Transverse colon (tissue), 4 donors: ENCODE results near the gene IGFBP7. TPM values are rescaled to one million over a fixed set of nuclear protein-coding genes. Genes with fewer than 3 reads are reported as not detected.
A peak's percentile ranks its signal among the peaks of the same experiment; 100 is the strongest.

Source experiments
- DNase-seq: peaks from one replicate; pipeline ENCODE4 v3.0.0-alpha.2; 2019
- H3K27ac ChIP-seq, 4 donors: fragments of 200-600 bp; sonication (generic); 2 replicates each; pipeline ENCODE4 v1.5.1; 2016 to 2018; ENCODE audit warnings: inconsistent platforms in 4 of 4
- H3K27me3 ChIP-seq: fragments of 200-600 bp; sonication (generic); 2 replicates; pipeline ENCODE4 v1.5.1; 2017; ENCODE audit warnings: inconsistent platforms
- H3K36me3 ChIP-seq, 4 donors: fragments of 200-600 bp; sonication (generic); 2 replicates each; pipeline ENCODE4 v1.5.1; 2017 to 2019; ENCODE audit warnings: inconsistent platforms in 4 of 4
- H3K4me1 ChIP-seq, 4 donors: fragments of 200-600 bp; sonication (generic); 2 replicates each; pipeline ENCODE4 v1.5.1; 2017 to 2020; ENCODE audit warnings: inconsistent platforms in 4 of 4
- H3K4me3 ChIP-seq, 4 donors: fragments of 200-600 bp; sonication (generic); 1 replicate in 1 of 4; 2 replicates in 3 of 4; pipeline versions ENCODE4 v1.5.1 to v1.6.1; 2017 to 2019; ENCODE audit warnings: inconsistent platforms in 4 of 4
- H3K9me3 ChIP-seq, 2 donors: fragments of 200-600 bp; sonication (generic); 2 replicates each; pipeline ENCODE4 v1.5.1; 2017 to 2019; ENCODE audit warnings: inconsistent platforms in 2 of 2
- EP300 ChIP-seq: sonication (generic); formaldehyde crosslinking; IDR thresholded peaks from one replicate; pipeline ENCODE4 v1.6.1; 2017; ENCODE audit warnings: antibody characterized with exemption, low read depth
- POLR2A ChIP-seq: fragments of 450-650 bp; IDR thresholded peaks from one replicate; pipeline ENCODE4 v1.6.1; 2016; ENCODE audit warnings: antibody characterized with exemption, mild to moderate bottlenecking, moderate library complexity
- POLR2AphosphoS5 ChIP-seq, 3 donors: sonication (generic); formaldehyde crosslinking; IDR thresholded peaks; one replicate each; pipeline ENCODE4 v1.6.1; 2016; ENCODE audit warnings: antibody characterized with exemption in 3 of 3
- WGBS, 2 donors: methylation state at CpG; one replicate each; pipeline ENCODE4 v1.1.5; 2018; ENCODE audit warnings: low coverage in 1 of 2; 5-methylcytosine and 5-hydroxymethylcytosine counted together
- in situ Hi-C, 4 donors: fragments of 200-750 bp; cut with MboI; loops; one replicate each; pipeline versions ENCODE4 v1.15.0 to v1.15.1; 2017; ENCODE audit warnings: low sequenced_read_pairs in 3 of 4, low pct_ligation_motif_present in 1 of 4, low pct_unique_long_range_greater_than_20kb in 1 of 4
- intact Hi-C: fragments of 100-400 bp; cut with DNase I; formaldehyde crosslinking; loops from one replicate; pipeline ENCODE4 v1.15.1; 2023; ENCODE audit warnings: low total_unique reads
- total RNA-seq, 4 donors: library from RNA; depleted of rRNA; stranded (reverse); fragments of >200 nt; gene quantifications; one replicate each; pipeline ENCODE4 v1.1.0, GENCODE V29; 2016
- TF ChIP-seq, protein P1 (sequence below), 5 experiments: fragments of 200-600 bp in 3 of 5; fragments of 450-650 bp in 2 of 5; sonication (generic) in 3 of 5; IDR thresholded peaks; 1 replicate in 2 of 5; 2 replicates in 3 of 5; pipeline ENCODE4 v1.5.1; 2016 to 2017; ENCODE audit warnings: antibody characterized with exemption in 5 of 5, inconsistent platforms in 3 of 5, mild to moderate bottlenecking in 2 of 5, moderate library complexity in 1 of 5

IGFBP7 gene
- 100 to 1,000 TPM in 3 of 4 donors, 10 to 100 TPM in 1; 96.1 to 646 (median 126) TPM for total RNA-seq

- WGBS, 2 donors = 5% methylated on average over 28 of the region's 101 CpGs; no CpG with 5 or more reads in 1 of the 2 donors
- no peaks in the 10 kb centered on the region for H3K36me3 ChIP-seq
- TF ChIP-seq EP300 = no peak
- TF ChIP-seq POLR2AphosphoS5 (IDR thresholded peaks at IDR 0.05) = peak in 2 of 3 donors; percentile 64 to 84
- TF ChIP-seq, protein P1, sequence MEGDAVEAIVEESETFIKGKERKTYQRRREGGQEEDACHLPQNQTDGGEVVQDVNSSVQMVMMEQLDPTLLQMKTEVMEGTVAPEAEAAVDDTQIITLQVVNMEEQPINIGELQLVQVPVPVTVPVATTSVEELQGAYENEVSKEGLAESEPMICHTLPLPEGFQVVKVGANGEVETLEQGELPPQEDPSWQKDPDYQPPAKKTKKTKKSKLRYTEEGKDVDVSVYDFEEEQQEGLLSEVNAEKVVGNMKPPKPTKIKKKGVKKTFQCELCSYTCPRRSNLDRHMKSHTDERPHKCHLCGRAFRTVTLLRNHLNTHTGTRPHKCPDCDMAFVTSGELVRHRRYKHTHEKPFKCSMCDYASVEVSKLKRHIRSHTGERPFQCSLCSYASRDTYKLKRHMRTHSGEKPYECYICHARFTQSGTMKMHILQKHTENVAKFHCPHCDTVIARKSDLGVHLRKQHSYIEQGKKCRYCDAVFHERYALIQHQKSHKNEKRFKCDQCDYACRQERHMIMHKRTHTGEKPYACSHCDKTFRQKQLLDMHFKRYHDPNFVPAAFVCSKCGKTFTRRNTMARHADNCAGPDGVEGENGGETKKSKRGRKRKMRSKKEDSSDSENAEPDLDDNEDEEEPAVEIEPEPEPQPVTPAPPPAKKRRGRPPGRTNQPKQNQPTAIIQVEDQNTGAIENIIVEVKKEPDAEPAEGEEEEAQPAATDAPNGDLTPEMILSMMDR (IDR thresholded peaks at IDR 0.05) = no peak
- TF ChIP-seq POLR2A = peak; percentile 23
- H3K27ac ChIP-seq = peak within 1 kb of the TSS; percentile 87 to 93 (median 89)
- H3K9me3 ChIP-seq = no peaks in the 10 kb centered on the region
- peak; percentile 61 for DNase-seq
- intact Hi-C loops = loop anchor here (5.0 kb wide), 1 partner anchor 73 kb away; no protein-coding TSS in a partner anchor
- H3K27me3 ChIP-seq = peaks cover 22% of the 10 kb centered on the region
- H3K4me3 ChIP-seq = peak within 1 kb of the TSS; percentile 55 to 83 (median 71)
- in situ Hi-C loops = no loop called here
- peaks cover 0 to 32% (median 9%) of the 10 kb centered on the region in 4 donors for H3K4me1 ChIP-seq
Observed at GRCh38 chr4:57109847-57110639, at the start of gene IGFBP7. Gene IGFBP7 (minus strand): TSS chr4:57110385. CDS start chr4:57110351, 34 bp downstream.

GRCh38 chr4:57159866-57160265 lies 49.7 kb upstream of the IGFBP7 start:
- H3K27ac ChIP-seq = no peak overlapping the region
- in situ Hi-C loops = no loop called here
- H3K4me3 ChIP-seq = no peak overlapping the region
- no peaks in the 10 kb centered on the region for H3K36me3 ChIP-seq
- intact Hi-C loops = no loop called here
- DNase-seq = no peak
- 71% methylated on average over 1 of the region's 1 CpG; no CpG with 5 or more reads in 1 of the 2 donors for WGBS, 2 donors
- H3K9me3 ChIP-seq = no peaks in the 10 kb centered on the region
- H3K27me3 ChIP-seq = peaks cover 7% of the 10 kb centered on the region
- TF ChIP-seq POLR2A (no peak), POLR2AphosphoS5 (IDR thresholded peaks at IDR 0.05) (no peak), EP300 (no peak)
- TF ChIP-seq, protein P1 (IDR thresholded peaks at IDR 0.05) = no peak
- H3K4me1 ChIP-seq = peaks cover 0 to 9% (median 5%) of the 10 kb centered on the region in 4 donors

DNA sequence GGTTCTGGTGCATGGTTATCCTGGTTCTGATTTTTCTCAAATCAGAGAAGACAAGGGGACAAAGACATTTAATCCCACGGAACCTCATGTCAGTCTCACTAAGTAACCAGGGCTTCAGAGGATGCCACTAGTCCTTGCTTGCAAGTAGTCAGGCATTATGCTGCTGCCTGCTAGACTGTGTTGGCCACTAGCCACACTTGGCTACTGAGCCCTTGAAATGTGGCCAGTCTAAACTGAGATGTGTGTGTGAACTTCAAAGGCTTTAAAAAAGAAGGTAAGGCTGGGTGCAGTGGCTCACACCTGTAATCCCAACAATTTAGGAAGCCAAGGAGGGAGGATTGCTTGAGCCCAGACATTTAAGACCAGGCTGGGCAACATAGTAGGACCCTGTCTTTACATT lies 48.6 kb upstream of the IGFBP7 start:
- DNase-seq = no peak
- Histone ChIP-seq H3K27me3 (no peaks in the 10 kb centered on the region), H3K27ac (no peak overlapping the region), H3K9me3 (no peaks in the 10 kb centered on the region), H3K4me1 (peaks cover 0 to 4% (median 0%) of the 10 kb centered on the region in 4 donors), H3K4me3 (no peak overlapping the region), H3K36me3 (no peaks in the 10 kb centered on the region)
- intact Hi-C loops = no loop called here
- TF ChIP-seq POLR2AphosphoS5 (IDR thresholded peaks at IDR 0.05) (no peak), POLR2A (no peak)
- in situ Hi-C loops = no loop called here
- 80 to 100% methylated on average over 1 of the region's 1 CpG for WGBS, 2 donors

DNA sequence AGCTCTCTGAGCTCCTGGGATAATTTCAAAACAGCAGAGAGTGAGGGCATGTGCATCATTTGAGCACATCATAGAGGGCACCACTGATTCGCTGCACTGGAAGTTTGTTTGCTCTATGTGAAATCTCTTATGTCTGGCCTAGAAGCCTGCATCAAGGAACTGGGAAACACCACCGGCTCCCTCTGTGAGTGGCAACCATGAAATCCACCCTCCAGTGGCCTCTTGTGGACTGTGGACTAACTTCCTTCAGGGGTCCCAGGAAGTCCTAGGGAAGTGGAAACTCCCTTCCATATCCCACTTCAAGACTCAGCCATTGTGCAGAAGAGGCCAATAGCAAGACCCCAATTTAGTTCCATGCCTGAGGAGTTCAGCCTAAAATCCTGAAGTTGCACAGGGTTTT lies 48.0 kb upstream of the IGFBP7 start:
- Histone ChIP-seq H3K9me3 (no peaks in the 10 kb centered on the region), H3K4me3 (no peak overlapping the region), H3K27me3 (no peaks in the 10 kb centered on the region), H3K27ac (no peak overlapping the region), H3K36me3 (no peaks in the 10 kb centered on the region), H3K4me1 (peaks cover 0 to under 1% (median 0%) of the 10 kb centered on the region in 4 donors)
- in situ Hi-C loops (no loop called here), intact Hi-C loops (no loop called here)
- no peak for DNase-seq
- TF ChIP-seq, protein P1 (IDR thresholded peaks at IDR 0.05) = no peak
- TF ChIP-seq POLR2A = no peak
- TF ChIP-seq POLR2AphosphoS5 (IDR thresholded peaks at IDR 0.05) = no peak
- 68% methylated on average over 2 of the region's 2 CpGs; no CpG with 5 or more reads in 1 of the 2 donors for WGBS, 2 donors
